Ramos (cell line): ENCODE data around the gene GATAD2B.
"Not testable (repeated sequence)": the region's sequence is repeated elsewhere in the genome, so short reads cannot be mapped to it uniquely, and the experiment has no call there.

Experiments used
- in situ Hi-C: fragments of 300-500 bp; cut with MboI; formaldehyde crosslinking; loops from one replicate; pipeline ENCODE4 v1.14.3; 2022; ENCODE audit warnings: low sequenced_read_pairs; ENCODE audit not compliant: unreplicated experiment

The GATAD2B gene

DNA sequence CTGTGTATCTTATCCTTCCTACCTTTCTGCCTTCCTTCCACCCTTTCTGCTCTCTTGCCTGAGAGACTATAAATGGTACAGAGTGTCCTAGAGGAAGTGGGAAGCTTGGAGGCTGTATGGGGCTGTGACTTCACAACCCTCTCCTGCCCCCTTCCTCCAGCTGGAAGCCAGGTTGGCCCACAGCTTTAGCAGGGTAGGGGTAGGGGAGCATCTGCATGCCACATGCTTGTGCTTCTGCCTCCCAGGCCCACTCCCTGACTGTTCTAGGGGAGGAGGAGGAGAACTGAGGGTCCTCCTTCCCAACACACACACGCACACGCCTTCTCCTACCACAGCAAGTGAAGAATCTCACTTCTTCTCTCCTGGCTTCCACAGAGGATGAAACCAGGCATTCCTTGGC, 151.5 kb downstream of the GATAD2B start:
- in situ Hi-C loops, result no loop called here

DNA sequence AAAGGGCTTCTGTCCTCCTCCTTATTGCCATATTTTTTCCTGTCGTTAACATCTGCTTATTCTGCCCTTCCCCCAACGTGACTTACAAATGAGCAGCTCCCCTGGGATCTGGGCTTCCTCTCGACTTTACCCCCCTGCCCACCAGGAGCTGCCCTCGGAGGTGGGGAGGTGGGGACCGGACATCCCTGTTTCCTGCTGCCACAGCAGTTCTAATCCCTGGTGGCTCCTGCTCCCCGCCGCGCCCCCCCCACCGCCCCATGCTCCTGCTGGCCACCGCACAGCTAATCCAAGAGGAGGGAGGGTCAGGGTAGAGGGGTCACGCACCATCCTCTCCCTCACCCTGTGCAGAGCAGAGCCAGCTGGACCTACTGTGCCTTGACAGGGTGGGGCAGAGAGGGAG, 152.0 kb downstream of the GATAD2B start:
- in situ Hi-C loops, result no loop called here

DNA sequence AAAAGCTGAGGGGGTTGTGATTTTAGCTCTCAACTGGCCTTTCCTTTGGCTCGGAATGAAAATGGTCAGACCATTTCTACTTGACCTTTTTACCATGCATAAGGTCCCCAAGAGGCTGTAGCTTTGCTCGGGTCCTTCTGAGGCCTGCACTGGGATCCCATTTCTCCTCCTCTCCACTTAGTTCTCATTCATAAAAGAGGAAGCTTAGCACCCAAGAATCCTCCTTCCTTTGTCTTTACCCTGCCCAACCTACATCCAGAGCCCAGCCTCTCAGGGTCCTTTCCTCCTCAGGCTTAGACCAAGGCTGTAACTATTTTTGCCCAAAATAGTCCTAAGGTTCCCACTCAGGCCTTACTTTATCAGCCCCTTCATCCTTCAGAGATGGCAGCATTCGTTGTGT, 153.6 kb downstream of the GATAD2B start:
- in situ Hi-C loops, result no loop called here

DNA sequence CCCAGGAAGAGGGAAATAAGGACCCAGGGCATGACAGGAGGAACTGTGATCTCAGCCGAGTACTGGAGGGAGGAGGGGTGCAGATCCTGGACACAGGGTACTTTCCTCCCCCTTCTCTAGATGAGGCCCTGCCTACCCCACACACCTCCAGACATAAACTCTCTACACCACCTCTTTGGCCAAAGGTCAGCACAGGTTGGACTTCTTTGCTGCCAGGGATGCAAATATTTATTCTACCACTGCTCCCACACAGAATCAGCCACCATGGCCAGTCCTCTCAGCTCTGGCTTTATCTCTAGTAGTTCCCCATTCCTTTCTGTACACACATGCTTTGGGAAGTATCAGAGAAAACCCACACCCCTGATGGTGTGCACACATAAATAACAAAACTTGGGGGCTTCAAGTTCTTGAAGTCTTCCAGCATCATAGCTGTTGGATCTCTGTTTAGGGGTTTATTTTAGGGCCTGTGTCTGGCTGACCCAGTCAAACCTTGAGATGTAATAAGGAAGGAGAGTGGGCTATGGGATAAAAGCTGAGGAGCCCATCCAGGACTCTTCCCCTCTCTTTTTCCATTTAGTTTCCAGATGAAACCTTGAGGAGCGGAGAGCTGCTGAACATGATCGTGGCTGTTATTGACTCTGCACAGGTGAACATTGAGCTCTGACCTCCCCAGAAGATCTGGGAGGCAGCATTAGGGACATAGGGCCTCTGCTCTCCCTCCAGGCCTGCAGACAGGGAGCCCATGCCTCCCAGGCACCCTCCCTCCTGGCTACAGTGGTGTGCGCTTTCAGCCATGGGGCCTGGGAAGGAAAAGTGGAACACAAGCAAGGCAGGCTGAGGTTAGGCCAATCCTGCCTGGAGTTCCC, 154.2 kb downstream of the GATAD2B start:
- in situ Hi-C loops, result no loop called here

DNA sequence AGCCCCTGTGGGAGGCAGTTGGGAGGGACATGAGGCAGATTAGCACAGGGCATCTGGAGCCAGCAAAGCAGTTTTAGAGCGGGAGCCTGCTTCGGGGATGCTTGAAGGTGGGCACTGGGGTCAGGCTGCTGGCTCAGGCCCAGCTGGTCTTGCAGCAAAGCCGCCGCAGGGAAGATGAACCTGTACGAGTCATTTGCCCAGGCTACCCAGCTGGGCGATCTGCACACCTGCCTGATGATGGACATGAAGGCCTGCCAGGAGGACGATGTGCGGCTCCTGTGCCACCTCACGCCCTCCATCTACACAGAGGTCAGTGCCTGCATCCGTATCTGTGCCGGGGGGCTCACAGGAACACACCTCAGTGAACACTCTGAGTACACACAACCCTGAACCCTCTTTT, 155.3 kb downstream of the GATAD2B start:
- in situ Hi-C loops, result no loop called here

DNA sequence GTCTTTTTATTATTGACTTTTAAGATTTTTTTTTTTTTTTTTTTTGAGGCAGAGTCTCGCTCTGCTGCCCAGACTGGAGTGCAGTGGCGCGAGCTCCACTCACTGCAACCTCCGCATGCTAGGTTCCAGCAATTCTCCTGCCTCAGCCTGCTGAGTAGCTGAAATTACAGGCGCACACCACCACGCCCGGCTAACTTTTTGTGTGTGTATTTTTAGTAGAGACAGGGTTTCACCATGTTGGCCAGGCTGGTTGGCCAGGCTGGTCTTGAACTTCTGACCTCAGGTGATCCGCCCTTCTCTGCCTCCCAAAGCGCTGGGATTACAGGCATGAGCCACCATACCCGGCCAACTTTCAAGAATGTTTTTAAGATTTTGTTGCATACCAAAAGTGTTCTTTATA, 156.1 kb downstream of the GATAD2B start:
- in situ Hi-C loops, result not testable (repeated sequence)

DNA sequence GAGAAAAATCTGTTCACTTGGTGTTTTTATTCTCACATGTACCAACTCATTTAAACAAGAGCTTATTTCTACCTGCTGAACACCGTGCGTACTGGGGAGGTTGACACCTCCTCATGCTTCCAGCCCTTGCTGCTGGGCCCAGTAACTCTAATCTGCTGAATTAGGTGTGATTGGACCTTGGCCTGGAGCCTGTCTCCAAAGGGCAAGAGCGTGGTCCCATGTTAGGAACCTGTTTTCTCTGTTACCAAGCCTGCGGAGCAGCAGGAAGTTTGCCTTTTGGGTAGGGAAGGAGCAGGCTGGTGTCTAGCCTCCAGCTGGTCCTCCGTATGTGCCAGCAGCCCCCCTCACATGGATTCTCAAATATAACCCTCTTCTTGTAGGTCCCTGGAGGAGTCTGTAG, 158.5 kb downstream of the GATAD2B start:
- in situ Hi-C loops, result no loop called here

DNA sequence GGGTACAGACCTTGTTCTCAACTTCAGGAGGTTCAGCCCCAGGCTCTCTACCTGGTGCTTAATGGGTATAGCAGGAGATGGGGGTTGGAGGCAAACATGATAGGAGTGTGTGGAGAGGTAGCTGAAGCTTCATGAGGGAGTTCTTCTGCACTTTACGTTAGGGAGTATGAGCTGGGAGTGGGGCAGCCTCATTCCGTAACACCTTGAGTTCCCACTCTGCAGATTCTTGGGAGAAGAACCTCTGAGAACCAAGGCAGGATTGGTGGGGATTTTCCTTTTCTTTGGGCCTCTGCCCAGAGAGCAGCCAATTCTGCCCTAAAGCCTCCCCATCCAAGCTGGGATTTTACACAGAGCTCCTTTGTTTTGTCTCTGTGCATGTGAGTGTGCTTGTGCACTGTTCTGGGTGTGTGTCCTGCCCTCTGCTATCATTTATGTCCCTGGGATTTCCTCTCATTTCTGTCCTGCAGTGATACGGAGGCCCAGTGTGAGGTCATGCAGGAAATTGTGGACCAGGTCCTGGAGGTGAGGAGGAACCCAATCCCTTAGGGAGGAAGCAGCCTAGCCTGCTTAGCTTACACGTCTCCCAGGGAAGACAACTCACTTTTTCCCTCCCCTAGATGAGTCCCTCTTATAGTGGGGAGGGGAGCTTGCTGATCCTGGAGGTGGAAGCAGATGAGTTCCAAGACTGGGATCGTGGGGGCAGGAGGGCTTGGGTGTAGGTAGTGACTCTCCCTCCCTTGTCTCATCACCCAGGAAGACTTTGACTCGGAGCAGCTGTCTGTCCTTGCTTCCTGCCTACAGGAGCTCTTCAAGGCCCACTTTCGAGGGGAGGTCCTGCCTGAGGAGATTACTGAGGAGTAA, 159.2 kb downstream of the GATAD2B start:
- in situ Hi-C loops, result no loop called here

DNA sequence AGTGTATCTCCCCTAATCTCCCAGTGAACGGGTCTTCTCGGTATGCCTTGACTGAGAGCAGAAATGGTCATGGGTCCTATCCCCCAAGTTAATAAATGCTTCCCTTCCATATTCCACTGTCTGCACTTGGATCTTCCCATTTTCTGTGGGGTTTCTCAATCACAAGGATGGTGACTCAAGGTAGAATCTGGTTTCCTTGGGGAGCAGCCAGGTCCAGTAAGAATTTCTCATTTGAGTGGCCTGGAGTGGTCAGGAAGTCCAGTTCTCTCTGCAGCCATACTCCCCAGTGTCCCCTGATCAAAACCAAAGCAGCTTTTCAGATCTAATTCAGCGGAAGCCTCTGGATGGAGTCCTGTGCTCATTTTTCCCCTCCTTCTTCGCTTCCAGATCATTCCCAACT, 162.3 kb downstream of the GATAD2B start:
- in situ Hi-C loops, result no loop called here
